Vagina (tissue), 2 donors: ENCODE results near the gene HTRA2.

Experiments
- CTCF ChIP-seq, 3 experiments: fragments of 450-650 bp in 2 of 3; fragments of 200-600 bp in 1 of 3; sonication (generic) in 1 of 3; IDR thresholded peaks; one replicate each; pipeline ENCODE4 v1.5.1; 2017 to 2019; ENCODE audit warnings: antibody characterized with exemption in 3 of 3, mild to moderate bottlenecking in 2 of 3, moderate library complexity in 2 of 3
- POLR2A ChIP-seq, 2 donors: fragments of 450-650 bp; IDR thresholded peaks; one replicate each; pipeline ENCODE4 v1.6.1; 2017; ENCODE audit warnings: antibody characterized with exemption in 2 of 2, mild to moderate bottlenecking in 2 of 2, moderate library complexity in 2 of 2

GRCh38 chr2:74550231-74550630 is 20.5 kb downstream of the HTRA2 start:
- TF ChIP-seq POLR2A (IDR thresholded peaks at IDR 0.05) = no peak
- no peak for TF ChIP-seq CTCF (IDR thresholded peaks at IDR 0.05)
